Spleen (tissue), 11 donors: ENCODE results near the gene DAB1. TPM values are rescaled to one million over a fixed set of nuclear protein-coding genes. Genes with fewer than 3 reads are reported as not detected.

ENCODE experiments used
- DNase-seq: peaks from one replicate; pipeline ENCODE4 v3.0.0-alpha.2; 2020
- H3K27ac ChIP-seq, 8 donors: fragments of 200-600 bp; sonication (generic) in 7 of 8; 1 replicate in 4 of 8; 2 replicates in 4 of 8; pipeline versions ENCODE4 v1.5.0 to v1.8.0; 2016 to 2021; ENCODE audit warnings: inconsistent platforms in 4 of 8, mild to moderate bottlenecking in 4 of 8, moderate library complexity in 1 of 8
- H3K27me3 ChIP-seq, 7 donors: fragments of 200-600 bp; sonication (generic) in 6 of 7; replicated peaks in 1 of 7; 1 replicate in 4 of 7; 2 replicates in 3 of 7; pipeline versions ENCODE4 v1.5.0 to v1.8.0; 2016 to 2021; ENCODE audit warnings: inconsistent platforms in 3 of 7, mild to moderate bottlenecking in 1 of 7
- H3K36me3 ChIP-seq, 6 donors: fragments of 200-600 bp; sonication (generic) in 5 of 6; 1 replicate in 4 of 6; 2 replicates in 2 of 6; pipeline versions ENCODE4 v1.5.0 to v1.8.0; 2016 to 2021; ENCODE audit warnings: inconsistent platforms in 2 of 6
- H3K4me1 ChIP-seq, 6 donors: fragments of 200-600 bp; sonication (generic) in 5 of 6; 1 replicate in 3 of 6; 2 replicates in 3 of 6; pipeline versions ENCODE4 v1.5.0 to v1.8.0; 2016 to 2021; ENCODE audit warnings: inconsistent platforms in 3 of 6
- H3K4me3 ChIP-seq, 8 donors: fragments of 200-600 bp; sonication (generic) in 7 of 8; 1 replicate in 4 of 8; 2 replicates in 4 of 8; pipeline versions ENCODE4 v1.5.0 to v1.8.0; 2016 to 2021; ENCODE audit warnings: inconsistent platforms in 4 of 8, mild to moderate bottlenecking in 4 of 8, moderate library complexity in 2 of 8
- H3K9me3 ChIP-seq, 8 donors: fragments of 200-600 bp; sonication (generic) in 7 of 8; 1 replicate in 4 of 8; 2 replicates in 4 of 8; pipeline versions ENCODE4 v1.5.0 to v1.8.0; 2016 to 2021; ENCODE audit warnings: inconsistent platforms in 4 of 8
- POLR2A ChIP-seq, 3 donors: fragments of 450-650 bp; IDR thresholded peaks; one replicate each; pipeline ENCODE4 v1.5.1; 2017; ENCODE audit warnings: antibody characterized with exemption in 3 of 3, mild to moderate bottlenecking in 1 of 3
- POLR2AphosphoS5 ChIP-seq, 3 donors: sonication (generic); formaldehyde crosslinking; IDR thresholded peaks; one replicate each; pipeline ENCODE4 v1.5.1; 2017; ENCODE audit warnings: antibody characterized with exemption in 3 of 3
- WGBS, 5 donors: extraction: QIAGEN DNeasy Blood & Tissue Kit in 3 of 5; methylation state at CpG; one replicate each; pipeline versions ENCODE4 v1.1.5 to v1.1.7; 2013 to 2018; 5-methylcytosine and 5-hydroxymethylcytosine counted together
- intact Hi-C: fragments of 100-400 bp; cut with DNase I; formaldehyde crosslinking; loops from one replicate; pipeline ENCODE4 v1.15.0; 2023; ENCODE audit warnings: low total_unique reads
- polyA plus RNA-seq, 3 donors: library from polyadenylated mRNA; stranded (reverse); fragments of 200-250 nt; gene quantifications; one replicate each; pipeline ENCODE4 v1.2.1, GENCODE V29; 2013
- total RNA-seq, 7 donors: library from RNA; depleted of rRNA in 3 of 7; stranded (reverse); fragments of >200 nt in 3 of 7; fragmentation: NEBNext Ultra II Directional in 4 of 7; extraction: Animal tissue kit (Norgen Biotek cat#: 25700) in 4 of 7; gene quantifications; one replicate each; pipeline versions ENCODE4 v1.1.0 to v1.2.1, GENCODE V29; 2016 to 2021
- TF ChIP-seq, protein P1 (sequence below), 11 experiments: fragments of 200-600 bp in 7 of 11; fragments of 450-650 bp in 4 of 11; sonication (generic) in 4 of 11; IDR thresholded peaks in 8 of 11; conservative IDR thresholded peaks in 3 of 11; 1 replicate in 7 of 11; 2 replicates in 4 of 11; pipeline versions ENCODE4 v1.4.0 to v1.8.0; 2016 to 2021; ENCODE audit warnings: antibody characterized with exemption in 11 of 11, inconsistent platforms in 4 of 11, mild to moderate bottlenecking in 1 of 11
- donor health status: healthy with polysubstance abuse.
- donor health status: DM: no; HTN: no; CAD: no; lungs with moderate emphysema.
- donor health status: DM: no; HTN: no; CAD: no.
- donor health status: Bipolar disorder and iron deficiency.
- donor health status: healthy.
- donor health status: DM: no; HTN: no; CAD: no.
- donor health status: DM: yes; HTN: yes; CAD: no.

DAB1 gene
- total and polyA plus RNA-seq, 10 donors, result 0.03 to 0.70 (median 0.26) TPM; not detected in 1

- H3K36me3 ChIP-seq, result no peaks in the 10 kb centered on the region
- no peaks in the 10 kb centered on the region for H3K4me1 ChIP-seq
- intact Hi-C loops, result no loop called here
- no peak overlapping the region for H3K4me3 ChIP-seq
- no peak overlapping the region for H3K27ac ChIP-seq
- DNase-seq, result no peak
- H3K27me3 ChIP-seq, result no peaks in the 10 kb centered on the region
- WGBS, 5 donors, result 69 to 91% (median 73%) methylated on average over 2 of the region's 2 CpGs
- no peak for TF ChIP-seq POLR2A (IDR thresholded peaks at IDR 0.05)
- TF ChIP-seq POLR2AphosphoS5 (IDR thresholded peaks at IDR 0.05), result no peak
- TF ChIP-seq, protein P1, sequence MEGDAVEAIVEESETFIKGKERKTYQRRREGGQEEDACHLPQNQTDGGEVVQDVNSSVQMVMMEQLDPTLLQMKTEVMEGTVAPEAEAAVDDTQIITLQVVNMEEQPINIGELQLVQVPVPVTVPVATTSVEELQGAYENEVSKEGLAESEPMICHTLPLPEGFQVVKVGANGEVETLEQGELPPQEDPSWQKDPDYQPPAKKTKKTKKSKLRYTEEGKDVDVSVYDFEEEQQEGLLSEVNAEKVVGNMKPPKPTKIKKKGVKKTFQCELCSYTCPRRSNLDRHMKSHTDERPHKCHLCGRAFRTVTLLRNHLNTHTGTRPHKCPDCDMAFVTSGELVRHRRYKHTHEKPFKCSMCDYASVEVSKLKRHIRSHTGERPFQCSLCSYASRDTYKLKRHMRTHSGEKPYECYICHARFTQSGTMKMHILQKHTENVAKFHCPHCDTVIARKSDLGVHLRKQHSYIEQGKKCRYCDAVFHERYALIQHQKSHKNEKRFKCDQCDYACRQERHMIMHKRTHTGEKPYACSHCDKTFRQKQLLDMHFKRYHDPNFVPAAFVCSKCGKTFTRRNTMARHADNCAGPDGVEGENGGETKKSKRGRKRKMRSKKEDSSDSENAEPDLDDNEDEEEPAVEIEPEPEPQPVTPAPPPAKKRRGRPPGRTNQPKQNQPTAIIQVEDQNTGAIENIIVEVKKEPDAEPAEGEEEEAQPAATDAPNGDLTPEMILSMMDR (IDR thresholded peaks at IDR 0.05 in 8 of 11, conservative IDR thresholded peaks at IDR 0.05 in 3 of 11), result no peak
- peaks cover 0 to 14% (median 9%) of the 10 kb centered on the region in 8 donors for H3K9me3 ChIP-seq
Measured at GRCh38 chr1:57362480-57362879, 61.4 kb downstream of the DAB1 start.

GRCh38 chr1:57361516-57361915 is 62.3 kb downstream of the DAB1 start:
- WGBS, 5 donors, result 77 to 88% (median 83%) methylated on average over 2 of the region's 2 CpGs
- peaks cover 0 to 15% (median 7%) of the 10 kb centered on the region in 8 donors for H3K9me3 ChIP-seq
- no peaks in the 10 kb centered on the region for H3K4me1 ChIP-seq
- intact Hi-C loops, result no loop called here
- TF ChIP-seq POLR2A (IDR thresholded peaks at IDR 0.05) (no peak), POLR2AphosphoS5 (IDR thresholded peaks at IDR 0.05) (no peak)
- TF ChIP-seq, protein P1 (IDR thresholded peaks at IDR 0.05 in 8 of 11, conservative IDR thresholded peaks at IDR 0.05 in 3 of 11), result no peak
- H3K4me3 ChIP-seq, result no peak overlapping the region
- H3K27ac ChIP-seq, result no peak overlapping the region
- H3K27me3 ChIP-seq, result no peaks in the 10 kb centered on the region
- no peak for DNase-seq
- no peaks in the 10 kb centered on the region for H3K36me3 ChIP-seq

GRCh38 chr1:57360846-57361407 is 62.9 kb downstream of the DAB1 start:
- intact Hi-C loops, result no loop called here
- WGBS, 5 donors, result 91 to 96% (median 92%) methylated on average over 4 of the region's 4 CpGs
- Histone ChIP-seq H3K4me1 (no peaks in the 10 kb centered on the region), H3K36me3 (no peaks in the 10 kb centered on the region), H3K9me3 (peaks cover 0 to 15% (median 7%) of the 10 kb centered on the region in 8 donors), H3K27ac (no peak overlapping the region), H3K27me3 (no peaks in the 10 kb centered on the region), H3K4me3 (no peak overlapping the region)
- DNase-seq, result no peak
- TF ChIP-seq, protein P1 (IDR thresholded peaks at IDR 0.05 in 8 of 11, conservative IDR thresholded peaks at IDR 0.05 in 3 of 11), result no peak
- TF ChIP-seq POLR2A (IDR thresholded peaks at IDR 0.05) (no peak), POLR2AphosphoS5 (IDR thresholded peaks at IDR 0.05) (no peak)

GRCh38 chr1:57357462-57357861 is 66.4 kb downstream of the DAB1 start:
- H3K4me1 ChIP-seq, result no peaks in the 10 kb centered on the region
- DNase-seq, result no peak
- H3K4me3 ChIP-seq, result no peak overlapping the region
- intact Hi-C loops, result no loop called here
- H3K27ac ChIP-seq, result no peak overlapping the region
- 27 to 44% (median 31%) methylated on average over 3 of the region's 3 CpGs for WGBS, 5 donors
- no peaks in the 10 kb centered on the region for H3K27me3 ChIP-seq
- H3K36me3 ChIP-seq, result no peaks in the 10 kb centered on the region
- TF ChIP-seq POLR2A (IDR thresholded peaks at IDR 0.05) (no peak), POLR2AphosphoS5 (IDR thresholded peaks at IDR 0.05) (no peak)
- TF ChIP-seq, protein P1 (IDR thresholded peaks at IDR 0.05 in 8 of 11, conservative IDR thresholded peaks at IDR 0.05 in 3 of 11), result no peak
- H3K9me3 ChIP-seq, result peaks cover 0 to 15% (median 7%) of the 10 kb centered on the region in 8 donors
